OCI-LY1 (cell line): ENCODE measurements around the gene AXIN1.

Source experiments
- EZH2 ChIP-seq: fragments of 200-600 bp; sonication (generic), shearing (Covaris generic); IDR thresholded peaks from 2 replicates; pipeline ENCODE4 v1.8.0; 2017; ENCODE audit warnings: borderline replicate concordance, mixed run types, mild to moderate bottlenecking, antibody characterized with exemption, low read length, moderate library complexity, mixed read lengths
- TF ChIP-seq, protein P1 (sequence below): fragments of 200-600 bp; sonication (generic), shearing (Covaris generic); IDR thresholded peaks from 2 replicates; pipeline ENCODE4 v1.5.1; 2017; ENCODE audit warnings: mild to moderate bottlenecking, antibody characterized with exemption, low read length, moderate library complexity, mixed read lengths

GRCh38 chr16:261031-261691, 91.4 kb downstream of the AXIN1 start:
- TF ChIP-seq EZH2: no peak
- TF ChIP-seq, protein P1, sequence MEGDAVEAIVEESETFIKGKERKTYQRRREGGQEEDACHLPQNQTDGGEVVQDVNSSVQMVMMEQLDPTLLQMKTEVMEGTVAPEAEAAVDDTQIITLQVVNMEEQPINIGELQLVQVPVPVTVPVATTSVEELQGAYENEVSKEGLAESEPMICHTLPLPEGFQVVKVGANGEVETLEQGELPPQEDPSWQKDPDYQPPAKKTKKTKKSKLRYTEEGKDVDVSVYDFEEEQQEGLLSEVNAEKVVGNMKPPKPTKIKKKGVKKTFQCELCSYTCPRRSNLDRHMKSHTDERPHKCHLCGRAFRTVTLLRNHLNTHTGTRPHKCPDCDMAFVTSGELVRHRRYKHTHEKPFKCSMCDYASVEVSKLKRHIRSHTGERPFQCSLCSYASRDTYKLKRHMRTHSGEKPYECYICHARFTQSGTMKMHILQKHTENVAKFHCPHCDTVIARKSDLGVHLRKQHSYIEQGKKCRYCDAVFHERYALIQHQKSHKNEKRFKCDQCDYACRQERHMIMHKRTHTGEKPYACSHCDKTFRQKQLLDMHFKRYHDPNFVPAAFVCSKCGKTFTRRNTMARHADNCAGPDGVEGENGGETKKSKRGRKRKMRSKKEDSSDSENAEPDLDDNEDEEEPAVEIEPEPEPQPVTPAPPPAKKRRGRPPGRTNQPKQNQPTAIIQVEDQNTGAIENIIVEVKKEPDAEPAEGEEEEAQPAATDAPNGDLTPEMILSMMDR: no peak
